ENCODE data around the gene SNRNP40. TPM values are rescaled to one million over a fixed set of nuclear protein-coding genes. Genes with fewer than 3 reads are reported as not detected.

SNRNP40 gene
- polyA plus RNA-seq, 1 donor = 45.9 TPM

DNA sequence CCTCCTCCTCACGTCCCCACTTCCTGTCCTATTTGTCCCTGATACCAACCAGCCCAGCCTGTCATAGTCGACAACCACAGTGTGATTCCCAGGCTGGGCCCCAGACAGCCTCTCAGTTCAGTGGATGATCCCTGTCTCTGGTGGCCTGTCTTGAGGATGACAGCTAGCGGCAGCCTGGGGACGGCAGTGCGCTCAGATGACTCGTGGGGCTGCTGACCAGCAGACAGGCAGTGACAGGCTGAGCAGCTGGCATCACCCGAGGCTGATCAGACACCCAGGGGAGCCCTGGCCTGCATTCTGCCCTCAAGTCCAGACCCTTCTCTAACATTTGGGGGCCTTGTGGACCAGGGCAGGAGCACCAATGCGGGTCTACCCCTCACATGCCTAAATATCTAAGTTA is 77.9 kb downstream of the SNRNP40 start:
- Histone ChIP-seq H3K4me1 (ENCODE audit: control insufficient read depth, insufficient read depth, low read length) (peaks cover 5% of the 10 kb centered on the region), H3K27ac (ENCODE audit: low read length) (no peak overlapping the region), H3K9me3 (ENCODE audit: control insufficient read depth, low read depth, low read length) (no peaks in the 10 kb centered on the region), H3K27me3 (ENCODE audit: control insufficient read depth, insufficient read depth, low read length) (no peaks in the 10 kb centered on the region), H3K36me3 (ENCODE audit: control insufficient read depth, insufficient read depth, low read length) (no peaks in the 10 kb centered on the region), H3K4me3 (ENCODE audit: low read length) (no peak overlapping the region)
- no peak for DNase-seq
- no CpG with 5 or more reads among the region's 8 CpGs for WGBS (ENCODE audit: insufficient coverage, low lambda C conversion rate)

DNA sequence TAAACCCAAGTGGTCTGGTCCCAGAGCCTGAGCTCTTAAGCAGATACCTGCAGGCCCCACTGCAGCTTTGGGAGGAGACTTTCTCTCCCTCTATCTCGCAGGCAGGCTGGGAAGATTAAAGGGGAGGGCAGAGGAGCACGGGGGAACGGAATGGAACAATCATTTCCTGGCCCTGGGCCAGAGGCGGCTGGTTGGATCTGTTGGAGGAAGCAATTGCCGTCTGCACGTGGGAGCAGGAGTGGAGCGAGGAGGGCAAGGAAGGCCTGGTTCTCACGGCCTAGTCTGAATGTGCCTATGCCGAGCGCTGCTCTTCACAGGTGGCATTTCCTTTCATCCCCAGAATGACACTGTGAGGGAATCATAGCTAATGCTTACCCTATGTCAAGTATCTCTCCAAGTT is 80.6 kb downstream of the SNRNP40 start:
- no peaks in the 10 kb centered on the region for H3K36me3 ChIP-seq (ENCODE audit: control insufficient read depth, insufficient read depth, low read length)
- no peak overlapping the region for H3K4me3 ChIP-seq (ENCODE audit: low read length)
- no CpG with 5 or more reads among the region's 10 CpGs for WGBS (ENCODE audit: insufficient coverage, low lambda C conversion rate)
- no peaks in the 10 kb centered on the region for H3K27me3 ChIP-seq (ENCODE audit: control insufficient read depth, insufficient read depth, low read length)
- peaks cover 5% of the 10 kb centered on the region for H3K4me1 ChIP-seq (ENCODE audit: control insufficient read depth, insufficient read depth, low read length)
- H3K27ac ChIP-seq (ENCODE audit: low read length) = peak overlapping the region; percentile 7
- no peaks in the 10 kb centered on the region for H3K9me3 ChIP-seq (ENCODE audit: control insufficient read depth, low read depth, low read length)
- peak; percentile 90 to 93 for DNase-seq

DNA sequence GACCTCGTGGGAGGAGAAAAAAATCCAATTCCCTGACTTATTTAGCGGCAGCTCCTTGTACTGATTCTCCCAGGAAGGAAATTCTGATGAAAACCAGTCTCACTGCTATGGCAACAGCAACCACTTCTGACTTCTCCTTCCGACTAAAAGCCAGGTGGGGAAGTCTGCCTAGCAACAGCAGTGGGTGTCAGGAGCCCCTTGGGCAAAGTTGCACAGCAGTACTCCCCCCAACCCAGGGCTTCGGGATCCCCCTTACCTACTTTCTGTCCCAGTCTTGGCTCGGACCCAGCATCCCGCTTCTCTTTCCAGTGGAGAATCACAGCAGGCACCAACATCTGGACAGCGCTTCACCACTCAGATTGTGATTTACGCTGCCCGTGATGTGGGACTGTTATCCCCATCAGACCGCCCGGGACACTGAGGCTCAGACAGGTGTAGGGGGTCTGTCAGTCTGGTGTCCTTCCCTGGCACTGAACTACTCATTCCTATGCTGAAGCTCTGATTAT is 81.5 kb downstream of the SNRNP40 start:
- Histone ChIP-seq H3K9me3 (ENCODE audit: control insufficient read depth, low read depth, low read length) (no peaks in the 10 kb centered on the region), H3K4me3 (ENCODE audit: low read length) (no peak overlapping the region), H3K27ac (ENCODE audit: low read length) (no peak overlapping the region), H3K4me1 (ENCODE audit: control insufficient read depth, insufficient read depth, low read length) (peaks cover 5% of the 10 kb centered on the region), H3K36me3 (ENCODE audit: control insufficient read depth, insufficient read depth, low read length) (no peaks in the 10 kb centered on the region), H3K27me3 (ENCODE audit: control insufficient read depth, insufficient read depth, low read length) (no peaks in the 10 kb centered on the region)
- no peak for DNase-seq
- WGBS (ENCODE audit: insufficient coverage, low lambda C conversion rate) = no CpG with 5 or more reads among the region's 11 CpGs

DNA sequence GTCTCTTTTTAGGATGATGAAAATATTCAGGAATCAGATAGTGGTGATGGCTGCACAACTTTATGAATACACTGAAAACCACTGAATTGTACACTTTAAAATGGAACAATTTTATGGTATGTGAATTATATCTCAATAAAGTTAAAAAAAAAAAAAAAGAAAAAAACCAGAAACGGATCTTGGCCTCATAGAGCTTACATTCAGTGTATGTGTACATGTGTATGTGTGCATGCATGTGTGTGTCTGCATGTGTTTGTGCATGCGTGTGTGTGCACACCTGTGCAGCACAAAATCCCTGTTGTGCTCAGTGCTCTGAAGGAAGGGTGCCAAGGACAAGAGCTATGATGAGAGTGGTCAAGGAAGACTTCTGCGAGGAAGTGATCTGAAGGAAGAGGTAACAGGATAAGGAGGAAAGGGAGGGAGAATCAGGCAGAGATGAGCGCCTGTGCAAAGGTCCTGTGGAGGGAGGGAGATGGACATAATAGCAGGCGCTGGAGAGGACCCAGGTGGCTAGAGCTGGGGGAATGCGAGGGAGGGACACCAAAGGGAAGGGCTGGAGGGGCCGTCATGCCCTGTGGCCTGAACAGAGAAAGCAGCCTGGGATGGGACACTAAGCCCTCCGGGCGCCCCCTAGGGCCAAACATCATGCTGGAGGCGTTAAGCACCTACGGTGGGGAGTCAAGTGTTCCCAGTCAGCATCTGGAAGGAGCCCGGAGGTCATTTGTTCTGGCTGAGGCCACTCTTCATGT is 82.1 kb downstream of the SNRNP40 start:
- 93% methylated on average over 3 of the region's 12 CpGs for WGBS (ENCODE audit: insufficient coverage, low lambda C conversion rate)

More for the DNA sequence above, 82.1 kb downstream of the SNRNP40 start:
- no peaks in the 10 kb centered on the region for H3K27me3 ChIP-seq (ENCODE audit: control insufficient read depth, insufficient read depth, low read length)
- no peak overlapping the region for H3K4me3 ChIP-seq (ENCODE audit: low read length)
- no peak for DNase-seq
- peaks cover 5% of the 10 kb centered on the region for H3K4me1 ChIP-seq (ENCODE audit: control insufficient read depth, insufficient read depth, low read length)
- no peaks in the 10 kb centered on the region for H3K9me3 ChIP-seq (ENCODE audit: control insufficient read depth, low read depth, low read length)
- H3K36me3 ChIP-seq (ENCODE audit: control insufficient read depth, insufficient read depth, low read length) = no peaks in the 10 kb centered on the region
- no peak overlapping the region for H3K27ac ChIP-seq (ENCODE audit: low read length)

Other genes starting within 250 kb of the SNRNP40 start
- 71.9 TPM for gene PUM1, start 231.1 kb downstream of the SNRNP40 start, polyA plus RNA-seq
- gene NKAIN1, start 56.9 kb downstream of the SNRNP40 start, polyA plus RNA-seq = 2.7 TPM
- gene ZCCHC17, start 244 bp upstream of the SNRNP40 start, polyA plus RNA-seq = 28.5 TPM
- 31.8 TPM for gene FABP3, start 76.3 kb upstream of the SNRNP40 start, polyA plus RNA-seq
- gene SERINC2, start 116.4 kb upstream of the SNRNP40 start, polyA plus RNA-seq = 65.3 TPM